CD14-positive monocyte (primary cell): ENCODE data around the gene ATP6V0E1. TPM values are rescaled to one million over a fixed set of nuclear protein-coding genes. Genes with fewer than 3 reads are reported as not detected.

Experiments
- DNase-seq, 3 donors: peaks; one replicate each; pipeline ENCODE4 v3.0.0-alpha.2; 2011 to 2022
- H2AFZ ChIP-seq: 2 replicates; pipeline ENCODE4 v1.6.0; 2012; ENCODE audit warnings: mild to moderate bottlenecking, low read depth, low read length, inconsistent platforms; ENCODE audit not compliant: insufficient read depth, poor library complexity, severe bottlenecking
- H3K27ac ChIP-seq, 2 donors: 1 replicate in 1 of 2; 2 replicates in 1 of 2; pipeline ENCODE4 v1.5.1; 2012 to 2013; ENCODE audit warnings: low read length in 2 of 2, control low read depth in 1 of 2, inconsistent platforms in 1 of 2, low read depth in 1 of 2, mild to moderate bottlenecking in 1 of 2
- H3K27me3 ChIP-seq, 2 donors: one replicate each; pipeline versions ENCODE4 v1.6.0 to v1.6.1; 2011 to 2013; ENCODE audit warnings: low read length in 2 of 2; ENCODE audit not compliant: control insufficient read depth in 2 of 2, insufficient read depth in 2 of 2
- H3K36me3 ChIP-seq, 2 donors: replicated peaks in 1 of 2; 1 replicate in 1 of 2; 2 replicates in 1 of 2; pipeline versions ENCODE4 v1.5.1 to v1.6.1; 2012 to 2013; ENCODE audit warnings: low read length in 2 of 2, control low read depth in 1 of 2, inconsistent platforms in 1 of 2, mild to moderate bottlenecking in 1 of 2; ENCODE audit not compliant: insufficient read depth in 2 of 2, control insufficient read depth in 1 of 2
- H3K4me1 ChIP-seq, 2 donors: 1 replicate in 1 of 2; 2 replicates in 1 of 2; pipeline versions ENCODE4 v1.5.1 to v1.6.1; 2012 to 2013; ENCODE audit warnings: low read length in 2 of 2, control low read depth in 1 of 2, inconsistent platforms in 1 of 2, mild to moderate bottlenecking in 1 of 2, moderate library complexity in 1 of 2; ENCODE audit not compliant: insufficient read depth in 2 of 2, control insufficient read depth in 1 of 2
- H3K4me2 ChIP-seq: replicated peaks from 2 replicates; pipeline ENCODE3; 2012; ENCODE audit warnings: low read length, moderate library complexity, mild to moderate bottlenecking; ENCODE audit not compliant: poor library complexity, severe bottlenecking; ENCODE audit errors: extremely low read depth
- H3K4me3 ChIP-seq, 3 experiments: fragments of 200-600 bp in 1 of 3; sonication (generic) in 1 of 3; replicated peaks in 1 of 3; 1 replicate in 2 of 3; 2 replicates in 1 of 3; pipeline ENCODE4 v1.5.1; 2011 to 2013; ENCODE audit warnings: low read length in 3 of 3, mild to moderate bottlenecking in 3 of 3, control low read depth in 2 of 3, low read depth in 2 of 3, inconsistent platforms in 1 of 3, moderate library complexity in 1 of 3
- H3K79me2 ChIP-seq: 2 replicates; pipeline ENCODE4 v1.6.0; 2012; ENCODE audit warnings: mild to moderate bottlenecking, control low read depth, inconsistent platforms, low read length, moderate library complexity; ENCODE audit not compliant: insufficient read depth
- H3K9ac ChIP-seq: 2 replicates; pipeline ENCODE4 v1.6.0; 2017; ENCODE audit warnings: low read length, mild to moderate bottlenecking; ENCODE audit not compliant: insufficient read depth, poor library complexity, severe bottlenecking
- H3K9me3 ChIP-seq, 2 donors: replicated peaks in 1 of 2; 1 replicate in 1 of 2; 2 replicates in 1 of 2; pipeline versions ENCODE4 v1.5.1 to v1.6.1; 2012 to 2013; ENCODE audit warnings: low read length in 2 of 2, control low read depth in 1 of 2; ENCODE audit not compliant: control insufficient read depth in 1 of 2, insufficient read depth in 1 of 2
- H4K20me1 ChIP-seq: 2 replicates; pipeline ENCODE4 v1.6.0; 2012; ENCODE audit warnings: mild to moderate bottlenecking, low read length, control low read depth, moderate library complexity; ENCODE audit not compliant: insufficient read depth
- H3K27ac Mint-ChIP-seq, 7 donors: one replicate each; pipeline ENCODE4 v1.8.0; 2020; ENCODE audit warnings: mild to moderate bottlenecking in 7 of 7, mixed read lengths in 7 of 7, moderate library complexity in 6 of 7, inconsistent platforms in 2 of 7
- H3K27me3 Mint-ChIP-seq, 3 donors: one replicate each; pipeline ENCODE4 v1.8.0; 2021 to 2022; ENCODE audit warnings: low read depth in 3 of 3, mild to moderate bottlenecking in 3 of 3, mixed read lengths in 3 of 3, moderate library complexity in 3 of 3, inconsistent platforms in 1 of 3
- H3K36me3 Mint-ChIP-seq, 2 donors: one replicate each; pipeline ENCODE4 v1.8.0; 2020; ENCODE audit warnings: mixed read lengths in 2 of 2, inconsistent platforms in 1 of 2, mild to moderate bottlenecking in 1 of 2
- H3K4me1 Mint-ChIP-seq: one replicate; pipeline ENCODE4 v1.8.0; 2020; ENCODE audit warnings: mild to moderate bottlenecking, mixed read lengths
- H3K4me3 Mint-ChIP-seq, 2 donors: one replicate each; pipeline ENCODE4 v1.8.0; 2020; ENCODE audit warnings: mild to moderate bottlenecking in 2 of 2, mixed read lengths in 2 of 2, moderate library complexity in 1 of 2
- H3K9me3 Mint-ChIP-seq, 7 donors: one replicate each; pipeline ENCODE4 v1.8.0; 2020 to 2022; ENCODE audit warnings: mixed read lengths in 7 of 7, mild to moderate bottlenecking in 6 of 7, moderate library complexity in 6 of 7, inconsistent platforms in 2 of 7
- WGBS: methylation state at CpG from one replicate; pipeline ENCODE4 v1.1.5; 2013; ENCODE audit warnings: missing lambda C conversion rate; ENCODE audit not compliant: insufficient coverage; 5-methylcytosine and 5-hydroxymethylcytosine counted together
- intact Hi-C, 2 donors: fragments of 100-400 bp; cut with micrococcal nuclease; formaldehyde crosslinking; loops; one replicate each; pipeline versions ENCODE4 v1.15.0 to v1.15.1; 2023
- polyA plus RNA-seq, 3 donors: library from polyadenylated mRNA; depleted of rRNA in 1 of 3; unstranded in 2 of 3; stranded (reverse) in 1 of 3; fragments of 300-500 nt in 2 of 3; fragments of >200 nt in 1 of 3; fragmentation: Illumina TruSeq in 2 of 3; gene quantifications; 1 replicate in 2 of 3; 2 replicates in 1 of 3; pipeline ENCODE4 v1.2.3, GENCODE V29; 2012 to 2021
- TF ChIP-seq, protein P1 (sequence below): fragments of 200-600 bp; IDR thresholded peaks from one replicate; pipeline ENCODE4 v1.8.0; 2022; ENCODE audit warnings: antibody characterized with exemption, mild to moderate bottlenecking

Gene ATP6V0E1
- polyA plus RNA-seq, 3 donors: 216 to 760 (median 698) TPM

DNA sequence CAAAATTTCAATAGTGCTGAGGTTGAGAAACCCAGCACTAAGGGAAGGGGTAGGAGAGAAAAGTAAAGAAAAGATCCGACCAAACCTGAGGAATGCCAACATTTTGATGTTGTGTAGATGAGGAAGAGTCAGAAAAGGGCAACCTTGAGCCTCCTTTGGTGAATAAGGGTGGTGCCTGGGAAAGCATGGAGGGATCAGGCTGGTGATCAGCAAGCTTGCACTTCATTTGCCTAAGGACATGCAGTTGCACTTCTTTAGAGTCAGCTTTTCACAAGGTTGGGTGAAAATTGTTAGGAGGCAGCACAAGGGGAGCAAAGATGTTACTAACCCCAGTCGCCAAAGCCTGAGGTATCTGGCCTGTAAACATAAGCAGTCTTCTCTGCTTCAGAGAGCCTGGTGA is 20.4 kb downstream of the ATP6V0E1 start:
- no peaks in the 10 kb centered on the region for H3K9me3 ChIP-seq
- H3K79me2 ChIP-seq: peaks cover 100% of the 10 kb centered on the region
- Mint-ChIP-seq H3K27ac (peak overlapping the region in 5 of 7 donors; percentile 19 to 65 (median 58)), H3K27me3 (no peaks in the 10 kb centered on the region), H3K4me1 (peaks cover 56% of the 10 kb centered on the region), H3K9me3 (peaks cover 0 to 2% (median 0%) of the 10 kb centered on the region in 7 donors), H3K4me3 (no peak overlapping the region), H3K36me3 (peaks cover 23 to 31% of the 10 kb centered on the region in 2 donors)
- H2AFZ ChIP-seq: no peak overlapping the region
- intact Hi-C loops: no loop called here
- H3K36me3 ChIP-seq: peaks cover 0 to 26% of the 10 kb centered on the region in 2 donors
- peak overlapping the region in 1 of 2 donors; percentile 58 for H3K27ac ChIP-seq
- H3K4me2 ChIP-seq: no peak overlapping the region
- H4K20me1 ChIP-seq: peaks cover 100% of the 10 kb centered on the region
- no peaks in the 10 kb centered on the region for H3K27me3 ChIP-seq
- peaks cover 17 to 21% of the 10 kb centered on the region in 2 donors for H3K4me1 ChIP-seq
- no peak overlapping the region for H3K9ac ChIP-seq
- TF ChIP-seq, protein P1, sequence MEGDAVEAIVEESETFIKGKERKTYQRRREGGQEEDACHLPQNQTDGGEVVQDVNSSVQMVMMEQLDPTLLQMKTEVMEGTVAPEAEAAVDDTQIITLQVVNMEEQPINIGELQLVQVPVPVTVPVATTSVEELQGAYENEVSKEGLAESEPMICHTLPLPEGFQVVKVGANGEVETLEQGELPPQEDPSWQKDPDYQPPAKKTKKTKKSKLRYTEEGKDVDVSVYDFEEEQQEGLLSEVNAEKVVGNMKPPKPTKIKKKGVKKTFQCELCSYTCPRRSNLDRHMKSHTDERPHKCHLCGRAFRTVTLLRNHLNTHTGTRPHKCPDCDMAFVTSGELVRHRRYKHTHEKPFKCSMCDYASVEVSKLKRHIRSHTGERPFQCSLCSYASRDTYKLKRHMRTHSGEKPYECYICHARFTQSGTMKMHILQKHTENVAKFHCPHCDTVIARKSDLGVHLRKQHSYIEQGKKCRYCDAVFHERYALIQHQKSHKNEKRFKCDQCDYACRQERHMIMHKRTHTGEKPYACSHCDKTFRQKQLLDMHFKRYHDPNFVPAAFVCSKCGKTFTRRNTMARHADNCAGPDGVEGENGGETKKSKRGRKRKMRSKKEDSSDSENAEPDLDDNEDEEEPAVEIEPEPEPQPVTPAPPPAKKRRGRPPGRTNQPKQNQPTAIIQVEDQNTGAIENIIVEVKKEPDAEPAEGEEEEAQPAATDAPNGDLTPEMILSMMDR: no peak
- DNase-seq: no peak
- WGBS: 100% methylated on average over 2 of the region's 2 CpGs
- H3K4me3 ChIP-seq: no peak overlapping the region

- H3K36me3 Mint-ChIP-seq: peaks cover 23 to 29% of the 10 kb centered on the region in 2 donors
- peaks cover 19 to 21% of the 10 kb centered on the region in 2 donors for H3K4me1 ChIP-seq
- intact Hi-C loops: no loop called here
- no peak overlapping the region for H3K9ac ChIP-seq
- no peak overlapping the region for H3K4me3 Mint-ChIP-seq
- no peaks in the 10 kb centered on the region for H3K27me3 Mint-ChIP-seq
- H3K36me3 ChIP-seq: peaks cover 0 to 22% of the 10 kb centered on the region in 2 donors
- peaks cover 100% of the 10 kb centered on the region for H3K79me2 ChIP-seq
- peak overlapping the region in 5 of 7 donors; percentile 19 to 65 (median 58) for H3K27ac Mint-ChIP-seq
- H3K27me3 ChIP-seq: no peaks in the 10 kb centered on the region
- DNase-seq: no peak
- H3K4me1 Mint-ChIP-seq: peaks cover 56% of the 10 kb centered on the region
- no peaks in the 10 kb centered on the region for H3K9me3 ChIP-seq
- H3K27ac ChIP-seq: peak overlapping the region in 1 of 2 donors; percentile 58
- 91% methylated on average over 5 of the region's 5 CpGs for WGBS
- peaks cover 0 to 2% (median 0%) of the 10 kb centered on the region in 7 donors for H3K9me3 Mint-ChIP-seq
- H3K4me3 ChIP-seq: no peak overlapping the region
- peaks cover 100% of the 10 kb centered on the region for H4K20me1 ChIP-seq
- TF ChIP-seq, protein P1: no peak
- no peak overlapping the region for H3K4me2 ChIP-seq
- H2AFZ ChIP-seq: no peak overlapping the region
Measured at GRCh38 chr5:173004447-173004846, 20.9 kb downstream of the ATP6V0E1 start.
